Fibroblast of mammary gland (primary cell): ENCODE results near the gene KRT9.

ENCODE experiments used
- DNase-seq: peaks from one replicate; pipeline ENCODE4 v3.0.0-alpha.2; 2010; ENCODE audit warnings: low read depth
- H3K4me3 ChIP-seq: 2 replicates; pipeline ENCODE4 v1.5.1; 2011; ENCODE audit warnings: low read depth, mild to moderate bottlenecking, low read length, moderate library complexity; ENCODE audit not compliant: control insufficient read depth
- CTCF ChIP-seq: conservative IDR thresholded peaks from 2 replicates; pipeline ENCODE4 v1.5.1; 2011; ENCODE audit warnings: low read depth, low read length, inconsistent platforms; ENCODE audit not compliant: control insufficient read depth, insufficient read depth

The KRT9 gene

GRCh38 chr17:41594363-41594915 lies 22.6 kb upstream of the KRT9 start:
- DNase-seq: no peak
- H3K4me3 ChIP-seq: no peak overlapping the region
- TF ChIP-seq CTCF: no peak

GRCh38 chr17:41593306-41593981 lies 21.6 kb upstream of the KRT9 start:
- no peak for TF ChIP-seq CTCF
- no peak overlapping the region for H3K4me3 ChIP-seq
- DNase-seq: no peak

GRCh38 chr17:41592601-41593305 lies 20.9 kb upstream of the KRT9 start:
- no peak for TF ChIP-seq CTCF
- DNase-seq: no peak
- H3K4me3 ChIP-seq: no peak overlapping the region

- DNase-seq: no peak
- no peak for TF ChIP-seq CTCF
- no peak overlapping the region for H3K4me3 ChIP-seq
Observed at GRCh38 chr17:41589301-41589700, 17.4 kb upstream of the KRT9 start.

- H3K4me3 ChIP-seq: no peak overlapping the region
- no peak for TF ChIP-seq CTCF
- no peak for DNase-seq
Observed at GRCh38 chr17:41588126-41588810, 16.4 kb upstream of the KRT9 start.

GRCh38 chr17:41586863-41587495 lies 15.1 kb upstream of the KRT9 start, which contains the start of gene KRT14:
KRT14 (minus strand) TSS chr17:41586895; CDS start chr17:41586834, 61 bp downstream.
- H3K4me3 ChIP-seq: no peak within 1 kb of the TSS
- TF ChIP-seq CTCF: no peak
- no peak for DNase-seq
